Mucosa of descending colon (tissue), 3 donors: Measurements from ENCODE around the gene SAMHD1. TPM values are rescaled to one million over a fixed set of nuclear protein-coding genes. Genes with fewer than 3 reads are reported as not detected.

Experiments
- ATAC-seq: fragments of 200-7000 bp; cut with Tn5 transposase; one replicate; pipeline ENCODE4 v1.9.1; 2020; ENCODE audit warnings: mild to moderate bottlenecking, moderate library complexity
- DNase-seq, 3 donors: peaks; one replicate each; pipeline ENCODE4 v3.0.0-alpha.2; 2020
- H3K36me3 ChIP-seq: fragments of 200-600 bp; one replicate; pipeline ENCODE4 v1.8.0; 2021; ENCODE audit warnings: low read depth, mild to moderate bottlenecking
- H3K4me1 ChIP-seq: fragments of 200-600 bp; one replicate; pipeline ENCODE4 v1.8.0; 2021; ENCODE audit warnings: low read depth, mild to moderate bottlenecking
- H3K4me3 ChIP-seq: fragments of 200-600 bp; one replicate; pipeline ENCODE4 v1.8.0; 2021; ENCODE audit warnings: mild to moderate bottlenecking
- H3K9me3 ChIP-seq: fragments of 200-600 bp; one replicate; pipeline ENCODE4 v1.8.0; 2021; ENCODE audit warnings: mild to moderate bottlenecking
- CTCF ChIP-seq: fragments of 200-600 bp; IDR thresholded peaks from one replicate; pipeline ENCODE4 v1.8.0; 2022; ENCODE audit warnings: antibody characterized with exemption, mild to moderate bottlenecking
- intact Hi-C, 2 donors: fragments of 100-400 bp; cut with DNase I in 1 of 2; cut with micrococcal nuclease in 1 of 2; formaldehyde crosslinking; loops; one replicate each; pipeline versions ENCODE4 v1.11.0 to v1.11.1; 2022; cut with DNase I, micrococcal nuclease
- total RNA-seq, 3 donors: library from RNA; stranded (reverse); fragmentation: NEBNext Ultra II Directional in 2 of 3; extraction: Animal tissue kit (Norgen Biotek cat#: 25700) in 2 of 3; gene quantifications; one replicate each; pipeline versions ENCODE4 v1.2.1 to v1.2.4, GENCODE V29; 2021 to 2023
- donor health status: DM: no; HTN: no; CAD: no; lungs with moderate emphysema.
- donor health status: DM: no; HTN: no; CAD: no.
- donor health status: DM: no; HTN: yes; CAD: no.

The SAMHD1 gene
- total RNA-seq, 3 donors from 2014 or later: 24.1 to 110 (median 48.6) TPM

- DNase-seq: no peak
- Histone ChIP-seq H3K4me1 (no peaks in the 10 kb centered on the region), H3K9me3 (no peaks in the 10 kb centered on the region), H3K4me3 (no peak overlapping the region), H3K36me3 (no peaks in the 10 kb centered on the region)
- intact Hi-C loops: no loop called here
- ATAC-seq: no peak
- TF ChIP-seq CTCF: no peak
These were observed 26.3 kb downstream of the SAMHD1 start for GRCh38 chr20:36925234-36925633.

GRCh38 chr20:36924167-36925045, 27.1 kb downstream of the SAMHD1 start:
- ATAC-seq: peak; percentile 75
- no peak overlapping the region for H3K4me3 ChIP-seq
- no peak for DNase-seq
- no peaks in the 10 kb centered on the region for H3K9me3 ChIP-seq
- intact Hi-C loops: no loop called here
- no peaks in the 10 kb centered on the region for H3K36me3 ChIP-seq
- no peak for TF ChIP-seq CTCF
- no peaks in the 10 kb centered on the region for H3K4me1 ChIP-seq

GRCh38 chr20:36920334-36920730, 31.2 kb downstream of the SAMHD1 start:
- Histone ChIP-seq H3K36me3 (no peaks in the 10 kb centered on the region), H3K9me3 (no peaks in the 10 kb centered on the region), H3K4me3 (no peak overlapping the region), H3K4me1 (no peaks in the 10 kb centered on the region)
- ATAC-seq (no peak), DNase-seq (no peak)
- intact Hi-C loops: no loop called here
- no peak for TF ChIP-seq CTCF

- Histone ChIP-seq H3K36me3 (no peaks in the 10 kb centered on the region), H3K9me3 (no peaks in the 10 kb centered on the region), H3K4me1 (no peaks in the 10 kb centered on the region), H3K4me3 (no peak overlapping the region)
- DNase-seq: peak in 1 of 3 donors; percentile 54
- ATAC-seq: peak; percentile 76
- peak; percentile 80 for TF ChIP-seq CTCF
- intact Hi-C loops: no loop called here
These were observed 31.7 kb downstream of the SAMHD1 start for GRCh38 chr20:36919715-36920333.

- Histone ChIP-seq H3K4me1 (no peaks in the 10 kb centered on the region), H3K36me3 (no peaks in the 10 kb centered on the region), H3K4me3 (no peak overlapping the region), H3K9me3 (no peaks in the 10 kb centered on the region)
- intact Hi-C loops: no loop called here
- DNase-seq: no peak
- ATAC-seq: no peak
- TF ChIP-seq CTCF: no peak
These were observed 33.6 kb downstream of the SAMHD1 start for GRCh38 chr20:36917943-36918342.
